ENCODE measurements around the gene GRK4.
"Not testable (repeated sequence)": the region's sequence is repeated elsewhere in the genome, so short reads cannot be mapped to it uniquely, and the experiment has no call there.

The GRK4 gene

DNA sequence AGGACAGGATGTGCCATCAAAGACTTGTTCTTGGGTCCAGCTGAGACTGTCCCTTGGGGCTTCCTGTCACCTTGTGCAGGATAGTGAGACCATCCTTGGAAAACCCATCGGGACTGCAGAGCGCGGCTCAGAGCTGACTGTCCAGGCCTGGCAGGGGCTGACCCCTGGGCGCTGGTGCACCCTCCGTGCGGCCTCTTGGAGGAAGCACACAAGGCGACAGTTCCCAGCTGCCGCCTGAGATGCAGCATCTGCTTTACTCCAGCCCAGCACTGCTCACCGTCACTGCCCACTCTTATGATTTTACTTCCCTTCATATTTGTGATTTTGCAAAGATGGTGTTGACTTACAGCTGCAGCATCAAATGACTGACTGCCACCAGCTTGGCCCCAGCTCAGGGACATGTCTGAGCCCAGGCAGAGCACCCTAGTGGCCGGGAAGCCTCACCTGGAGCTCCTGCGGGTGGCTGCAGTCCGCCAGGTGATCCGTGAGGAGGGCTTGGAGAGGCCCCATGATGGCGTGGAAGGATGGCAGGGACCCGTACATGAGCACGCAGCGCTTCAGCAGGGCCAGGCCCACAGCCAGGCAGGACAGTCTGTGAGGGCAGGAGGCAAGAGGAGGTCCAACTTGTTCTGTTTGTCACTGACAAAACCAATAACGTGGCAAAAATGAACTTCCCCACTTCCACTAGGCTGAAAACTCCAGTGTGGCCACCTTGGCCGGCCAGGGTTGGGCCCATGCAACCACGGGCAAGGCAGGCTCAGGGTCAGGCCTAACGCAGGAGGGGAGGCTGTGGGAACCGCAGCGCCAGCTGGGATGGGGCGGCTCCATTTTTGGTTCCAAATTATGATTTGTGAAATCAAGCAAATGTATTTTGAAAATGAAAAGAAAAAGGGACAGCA, 22.0 kb upstream of the GRK4 start:
- in situ Hi-C loops (cut with HindIII; ENCODE audit: low sequenced_read_pairs) = no loop called here

DNA sequence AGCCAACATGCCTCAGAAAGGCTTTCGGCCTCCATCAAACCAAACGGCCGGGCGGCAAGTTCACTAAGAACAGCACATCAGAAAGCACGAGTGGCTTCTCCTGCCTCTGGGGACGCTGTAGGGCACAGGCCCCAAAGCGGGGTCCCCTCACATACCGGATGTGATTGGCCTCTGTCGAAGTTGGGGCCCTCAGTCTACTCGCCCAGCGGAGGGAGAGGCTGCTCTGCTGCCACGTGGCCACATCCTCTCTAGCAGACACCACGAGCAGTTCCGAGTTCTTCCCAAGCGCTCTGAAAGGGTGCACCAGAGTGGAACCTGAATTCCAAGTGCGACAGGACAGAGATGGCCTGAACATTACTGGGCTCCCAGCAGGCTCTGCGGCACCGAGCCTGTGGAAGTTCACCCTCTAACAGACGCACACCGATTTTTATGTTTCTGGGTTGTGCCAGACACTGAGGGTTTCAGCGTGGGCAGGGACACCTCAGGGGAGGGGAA, 21.3 kb upstream of the GRK4 start:
- in situ Hi-C loops (cut with HindIII; ENCODE audit: low sequenced_read_pairs) = no loop called here

DNA sequence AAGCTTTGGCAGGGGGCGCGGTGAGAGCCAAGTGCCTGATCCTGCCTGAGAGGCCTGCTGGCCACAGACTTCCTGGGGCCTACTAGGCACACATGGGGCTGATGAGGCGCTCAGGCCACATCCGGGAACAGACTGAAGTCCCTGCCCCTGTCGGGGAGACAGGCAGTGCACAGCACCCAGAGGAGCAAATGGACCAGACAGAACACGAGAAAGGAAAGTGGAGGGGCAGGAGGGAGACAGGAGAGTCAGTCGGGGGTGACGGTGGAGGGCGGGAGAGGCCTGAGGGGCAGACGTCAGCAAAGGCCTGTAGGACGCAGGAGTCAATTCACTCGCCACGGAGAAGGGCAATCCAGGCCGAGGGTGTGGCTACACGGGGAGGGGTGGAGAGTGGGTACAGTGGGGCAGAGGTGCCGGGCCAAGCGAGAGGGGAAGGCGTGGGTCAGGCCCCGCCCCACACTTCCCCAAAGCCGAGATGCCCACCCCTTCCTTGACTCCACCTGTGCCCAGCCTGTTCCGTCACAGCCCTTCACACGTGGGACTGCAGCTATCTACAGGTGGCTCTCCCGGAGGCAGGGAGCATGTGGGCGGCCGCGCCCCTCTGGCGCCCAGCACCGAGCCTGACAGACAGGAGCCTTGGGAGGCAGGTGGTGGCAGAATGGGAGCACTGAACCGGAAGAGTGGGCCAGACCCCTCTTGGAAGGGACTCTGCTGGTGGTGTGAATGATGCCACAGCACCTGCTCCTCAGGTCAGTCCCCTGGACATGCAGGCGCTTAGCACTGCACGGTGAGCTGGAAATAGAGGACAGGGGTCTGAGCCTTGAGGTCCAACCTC, 20.6 kb upstream of the GRK4 start:
- in situ Hi-C loops (cut with HindIII; ENCODE audit: low sequenced_read_pairs) = no loop called here

DNA sequence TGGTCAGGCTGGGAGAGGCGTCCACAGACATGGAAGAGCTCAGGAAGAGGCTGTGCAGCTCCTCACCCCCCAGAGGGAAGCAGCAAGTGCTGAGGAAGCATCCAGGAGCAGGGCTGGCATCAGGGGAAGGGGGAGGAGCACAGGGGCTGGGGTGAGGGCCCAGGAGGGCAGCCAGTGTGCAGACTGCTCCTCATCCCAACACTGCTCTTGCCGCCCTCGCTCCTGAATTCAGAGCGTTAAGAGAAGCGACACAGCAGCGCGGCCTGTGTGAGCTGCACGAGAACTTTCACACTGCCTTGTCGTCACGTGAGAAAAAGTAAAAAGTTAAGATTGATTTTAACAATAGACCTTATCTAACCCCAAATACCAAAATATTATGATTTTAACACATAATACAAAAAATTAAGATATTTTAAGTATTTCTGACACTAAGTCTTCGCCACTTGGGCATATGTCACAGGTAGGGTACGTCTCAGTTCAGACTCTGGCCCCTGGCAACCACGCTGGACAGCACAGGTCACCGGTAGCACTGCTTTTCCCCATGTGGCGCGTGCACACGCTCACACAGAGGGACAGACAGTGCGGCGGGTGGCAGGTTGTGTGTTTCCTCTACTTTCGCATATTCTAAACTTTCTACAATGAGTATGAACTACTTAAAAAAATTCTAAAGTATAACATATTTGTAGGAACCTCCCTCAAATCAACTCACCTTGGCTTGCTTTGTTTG, 19.8 kb upstream of the GRK4 start:
- in situ Hi-C loops (cut with HindIII; ENCODE audit: low sequenced_read_pairs) = no loop called here

DNA sequence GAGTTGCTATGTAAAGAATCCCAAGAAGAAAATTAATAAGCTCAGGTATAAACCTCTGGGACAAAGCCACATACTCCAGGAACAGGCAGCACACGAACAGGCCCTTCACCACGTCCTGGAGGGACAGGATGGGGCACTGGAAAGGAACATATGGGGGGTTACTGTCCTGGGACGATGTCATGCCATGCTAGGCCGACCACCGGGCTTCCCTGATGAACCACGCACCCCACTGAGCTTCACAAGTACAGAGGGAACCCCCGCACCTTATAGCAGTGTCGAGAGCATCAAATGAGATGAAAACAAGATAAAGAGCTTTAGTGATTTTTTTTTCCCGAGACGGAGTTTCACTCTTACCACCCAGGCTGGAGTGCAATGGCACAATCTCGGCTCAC, 19.3 kb upstream of the GRK4 start:
- in situ Hi-C loops (cut with HindIII; ENCODE audit: low sequenced_read_pairs) = no loop called here

DNA sequence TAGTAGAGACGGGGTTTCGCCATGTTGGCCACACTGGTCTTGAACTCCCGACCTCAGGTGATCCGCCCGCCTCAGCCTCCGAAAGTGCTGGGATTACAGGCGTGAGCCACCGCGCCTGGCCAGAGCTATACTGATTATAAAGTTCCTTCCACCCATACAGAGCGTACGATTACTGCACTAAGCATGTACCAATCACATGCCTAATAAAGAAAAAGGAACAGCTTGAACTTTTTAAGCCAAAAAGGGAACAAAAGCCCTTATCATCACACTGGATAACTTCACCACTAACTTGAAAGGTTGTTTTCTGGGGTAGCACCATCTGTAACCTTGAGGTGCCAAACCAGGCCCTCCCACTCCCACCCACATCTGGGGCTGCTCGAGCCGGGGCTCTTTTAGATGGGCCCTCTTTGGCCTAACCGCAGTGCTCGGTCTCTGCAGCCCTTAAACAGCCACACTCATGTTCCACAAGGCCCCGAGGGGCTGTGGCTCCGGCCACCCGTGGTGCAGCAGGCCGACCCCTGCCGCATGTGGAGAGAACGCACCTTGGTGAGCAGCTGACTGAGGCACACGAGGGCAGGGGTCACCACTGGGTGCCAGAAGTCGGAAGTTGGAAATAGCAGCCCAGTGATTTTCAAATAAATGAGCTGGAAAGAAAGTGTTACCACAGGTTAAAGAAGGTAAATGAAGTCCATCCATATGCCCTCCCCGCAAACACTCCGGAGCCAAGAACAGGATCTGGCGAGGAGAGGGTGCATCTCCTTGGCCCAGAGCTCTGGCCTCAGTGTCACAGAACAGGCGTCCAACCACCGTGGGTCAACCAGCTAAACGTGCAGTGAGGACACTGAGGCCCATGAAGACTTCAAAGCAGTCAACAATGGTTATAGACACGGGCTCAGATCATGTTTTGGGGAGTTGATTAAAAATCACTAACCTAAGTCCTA, 18.5 kb upstream of the GRK4 start:
- in situ Hi-C loops (cut with HindIII; ENCODE audit: low sequenced_read_pairs) = no loop called here

DNA sequence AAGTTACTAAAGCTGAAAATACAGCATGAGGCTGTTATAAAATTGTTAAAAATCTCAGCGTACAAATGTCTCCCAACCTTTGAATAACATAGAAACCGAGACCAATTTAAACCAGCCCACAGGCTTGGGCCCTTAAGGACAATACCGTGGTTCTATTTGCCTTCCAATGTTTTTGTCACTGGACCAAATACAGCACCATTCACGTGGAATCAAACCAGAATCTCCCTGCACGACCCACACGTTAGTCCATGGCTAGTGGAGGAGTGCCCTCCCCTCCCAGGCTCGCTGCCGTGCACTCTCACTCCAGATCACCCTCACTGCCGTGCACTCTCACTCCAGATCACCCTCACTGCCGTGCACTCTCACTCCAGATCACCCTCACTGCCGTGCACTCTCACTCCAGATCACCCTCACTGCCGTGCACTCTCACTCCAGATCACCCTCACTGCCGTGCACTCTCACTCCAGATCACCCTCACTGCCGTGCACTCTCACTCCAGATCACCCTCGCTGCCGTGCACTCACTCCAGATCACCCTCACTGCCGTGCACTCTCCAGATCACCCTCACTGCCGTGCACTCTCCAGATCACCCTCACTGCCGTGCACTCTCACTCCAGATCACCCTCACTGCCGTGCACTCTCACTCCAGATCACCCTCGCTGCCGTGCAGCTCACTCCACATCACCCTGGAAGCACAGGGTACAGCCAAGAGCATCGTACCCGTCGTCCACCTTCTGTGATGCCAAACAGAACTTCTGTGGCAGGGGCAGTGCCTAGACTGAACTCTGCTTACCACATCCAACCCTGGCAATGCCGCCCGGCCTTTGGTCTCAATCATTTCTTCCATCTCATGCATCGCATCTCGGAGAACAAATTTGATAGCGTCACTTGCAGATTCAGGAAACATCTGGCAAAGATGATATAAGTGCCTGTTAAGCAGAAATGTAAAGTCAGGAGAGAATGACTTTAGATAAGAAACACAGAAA, 17.5 kb upstream of the GRK4 start:
- in situ Hi-C loops (cut with HindIII; ENCODE audit: low sequenced_read_pairs) = not testable (repeated sequence)

DNA sequence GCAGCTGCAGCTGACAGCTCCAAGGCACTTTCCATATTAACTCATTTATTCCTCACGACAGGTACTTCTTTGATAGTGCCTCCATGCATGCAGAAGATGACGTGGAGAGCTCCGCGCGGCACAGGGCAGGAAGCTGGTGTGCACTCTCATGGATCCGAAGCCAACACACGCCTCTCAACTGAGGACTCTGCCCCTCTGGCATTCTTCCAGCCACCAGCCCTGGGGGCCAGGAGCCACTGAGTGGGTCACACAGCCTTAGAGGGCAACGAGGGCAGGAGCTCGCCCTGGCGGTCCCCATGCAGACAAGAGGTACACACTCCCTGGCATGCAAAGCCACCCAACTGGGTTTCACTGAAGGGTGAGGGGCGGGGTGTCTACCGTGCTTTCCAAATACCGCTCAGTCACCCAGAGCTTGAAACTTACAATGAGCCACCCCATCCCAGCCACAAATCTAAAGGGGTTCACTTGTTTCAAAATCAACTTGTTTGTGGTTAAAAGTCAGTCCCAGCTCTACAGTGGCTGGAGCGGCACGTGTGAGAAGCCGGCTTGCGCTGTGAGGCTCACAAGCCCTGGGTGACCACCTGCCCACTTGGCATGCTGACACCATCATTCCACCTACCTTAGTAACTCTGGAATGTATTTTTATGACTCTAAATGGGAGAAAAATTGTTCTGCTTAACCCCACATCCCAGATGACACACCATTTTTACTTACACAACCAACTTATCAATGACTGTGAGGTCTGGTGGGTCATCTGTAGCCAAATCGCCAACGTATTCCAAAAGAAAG, 16.4 kb upstream of the GRK4 start:
- in situ Hi-C loops (cut with HindIII; ENCODE audit: low sequenced_read_pairs) = no loop called here

DNA sequence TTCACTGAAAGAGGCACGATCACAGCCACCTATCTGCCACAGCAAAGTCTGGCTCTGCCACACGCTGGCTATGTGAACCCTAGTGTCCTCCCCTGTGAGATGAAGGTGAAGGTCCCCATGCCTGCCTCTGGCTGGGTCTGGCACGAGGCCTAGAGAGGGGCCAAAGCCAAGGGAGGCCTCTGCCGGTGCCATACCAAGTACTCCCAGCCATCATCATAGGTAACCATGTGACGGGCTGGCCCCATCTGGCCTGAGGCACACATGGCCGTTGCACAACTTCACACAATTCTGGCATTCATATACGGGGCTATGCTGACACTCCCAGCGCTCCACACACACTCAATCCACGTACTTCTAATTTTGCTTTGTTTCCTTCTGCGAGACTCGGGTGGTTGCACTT, 15.4 kb upstream of the GRK4 start:
- in situ Hi-C loops (cut with HindIII; ENCODE audit: low sequenced_read_pairs) = no loop called here

DNA sequence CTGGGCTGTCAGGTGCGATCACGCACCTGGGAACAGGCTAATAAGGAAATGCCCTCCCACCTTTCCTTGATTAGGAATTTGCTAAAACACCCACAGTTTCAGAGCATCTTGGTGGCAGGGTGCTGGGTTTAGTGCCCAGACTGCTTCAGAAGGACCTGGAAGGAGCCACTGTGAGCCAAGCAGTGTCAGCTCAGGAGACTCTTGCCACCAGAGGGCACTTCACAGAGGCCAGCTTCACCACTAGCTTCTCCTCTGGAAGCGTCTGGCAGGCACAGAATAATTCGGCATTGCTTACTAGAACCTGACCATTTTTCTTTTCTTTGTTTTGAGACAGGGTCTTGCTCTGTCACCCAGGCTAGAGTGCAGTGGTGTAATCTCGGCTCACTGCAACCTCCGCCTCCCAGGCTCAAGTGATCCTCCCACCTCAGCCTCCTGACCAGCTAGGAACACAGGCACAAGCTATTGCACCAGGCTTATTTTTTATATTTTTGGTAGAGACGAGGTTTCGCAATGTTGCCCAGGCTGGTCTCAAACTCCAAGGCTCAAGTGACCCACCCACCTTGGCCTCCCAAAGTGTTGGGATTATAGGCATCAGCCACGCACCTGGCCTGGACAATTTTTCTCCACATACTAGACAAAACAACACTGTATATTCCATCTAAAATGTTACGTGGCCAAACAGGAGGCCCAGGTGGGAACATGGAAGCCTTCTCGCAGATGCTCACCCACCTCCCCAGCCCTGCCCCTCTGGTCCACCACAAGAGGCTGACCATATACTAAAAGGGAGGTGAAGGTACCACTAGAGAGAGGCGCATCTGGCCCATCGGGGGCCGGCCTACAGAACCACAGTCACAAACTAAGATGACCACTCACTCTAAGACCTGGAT, 14.2 kb upstream of the GRK4 start:
- in situ Hi-C loops (cut with HindIII; ENCODE audit: low sequenced_read_pairs) = no loop called here

DNA sequence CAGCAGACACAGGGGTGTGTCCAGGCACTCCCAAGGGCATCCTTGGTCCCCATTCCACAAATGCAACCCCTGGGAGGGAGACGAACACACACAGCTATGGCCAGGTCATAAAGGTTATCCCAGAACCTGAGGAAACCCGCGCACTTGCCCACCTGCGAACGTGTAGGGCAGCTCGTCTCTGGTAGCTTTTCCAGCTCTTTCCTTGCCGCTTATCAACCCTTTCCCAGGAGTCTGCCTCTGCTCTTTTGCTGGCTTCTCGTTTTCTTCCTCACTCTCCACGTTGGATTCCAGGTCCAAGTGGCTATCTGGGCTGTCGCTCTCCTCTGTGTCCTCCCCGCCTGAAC, 13.6 kb upstream of the GRK4 start:
- in situ Hi-C loops (cut with HindIII; ENCODE audit: low sequenced_read_pairs) = no loop called here

DNA sequence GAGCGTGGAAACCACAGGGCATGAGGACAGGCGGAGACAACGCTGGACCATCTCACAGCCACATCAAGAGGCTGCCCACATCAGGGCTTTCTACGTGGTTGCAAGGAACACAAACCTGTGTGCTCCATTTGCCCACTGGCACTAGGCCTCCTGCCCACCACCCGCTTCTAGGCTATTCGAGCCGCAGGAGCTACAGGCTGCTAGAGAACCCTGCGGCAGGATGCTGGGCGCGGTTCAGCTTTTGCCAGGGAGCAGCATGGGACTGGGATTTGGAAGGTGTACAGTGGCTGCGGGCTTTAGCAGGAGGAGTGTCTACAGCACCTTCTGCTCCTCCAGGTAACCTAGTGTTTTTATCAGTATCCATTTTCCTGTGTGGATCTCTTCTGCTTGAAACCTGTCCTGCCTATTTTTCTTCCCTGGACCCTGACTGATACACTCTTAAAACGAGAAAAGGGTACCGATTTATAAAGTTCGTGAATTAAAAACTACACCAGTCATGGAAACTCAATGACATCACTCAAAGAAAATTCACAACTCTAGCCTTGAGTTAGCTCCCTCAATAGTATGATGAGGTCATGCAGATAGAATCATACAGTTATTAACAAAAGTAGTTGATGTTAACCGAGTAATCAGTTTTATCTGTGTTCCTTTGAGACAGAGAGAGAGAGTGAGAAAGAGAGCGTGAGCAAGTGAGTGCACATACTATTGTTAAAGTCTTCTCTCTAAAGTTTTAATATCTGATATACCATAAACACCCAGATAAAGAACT, 13.0 kb upstream of the GRK4 start:
- in situ Hi-C loops (cut with HindIII; ENCODE audit: low sequenced_read_pairs) = no loop called here

DNA sequence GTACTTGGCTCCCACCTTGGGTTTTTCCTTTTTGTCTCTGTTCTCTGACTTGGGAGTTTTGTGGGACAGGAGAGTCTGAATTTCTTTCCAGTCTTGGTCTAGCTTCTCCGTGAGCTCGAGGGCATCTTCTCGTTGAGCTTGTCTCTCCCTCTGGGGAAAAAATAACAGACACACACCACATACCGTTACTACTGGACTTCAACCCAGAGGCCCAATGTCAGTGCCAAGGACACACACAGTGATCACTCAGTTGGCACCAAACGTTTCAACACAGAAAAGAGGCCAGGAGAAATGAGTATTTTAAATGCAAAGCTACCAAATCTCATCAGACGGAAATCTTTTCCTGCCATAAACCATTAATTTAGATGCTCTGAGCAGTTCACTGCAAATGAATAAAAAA, 9.9 kb upstream of the GRK4 start:
- in situ Hi-C loops (cut with HindIII; ENCODE audit: low sequenced_read_pairs) = no loop called here

DNA sequence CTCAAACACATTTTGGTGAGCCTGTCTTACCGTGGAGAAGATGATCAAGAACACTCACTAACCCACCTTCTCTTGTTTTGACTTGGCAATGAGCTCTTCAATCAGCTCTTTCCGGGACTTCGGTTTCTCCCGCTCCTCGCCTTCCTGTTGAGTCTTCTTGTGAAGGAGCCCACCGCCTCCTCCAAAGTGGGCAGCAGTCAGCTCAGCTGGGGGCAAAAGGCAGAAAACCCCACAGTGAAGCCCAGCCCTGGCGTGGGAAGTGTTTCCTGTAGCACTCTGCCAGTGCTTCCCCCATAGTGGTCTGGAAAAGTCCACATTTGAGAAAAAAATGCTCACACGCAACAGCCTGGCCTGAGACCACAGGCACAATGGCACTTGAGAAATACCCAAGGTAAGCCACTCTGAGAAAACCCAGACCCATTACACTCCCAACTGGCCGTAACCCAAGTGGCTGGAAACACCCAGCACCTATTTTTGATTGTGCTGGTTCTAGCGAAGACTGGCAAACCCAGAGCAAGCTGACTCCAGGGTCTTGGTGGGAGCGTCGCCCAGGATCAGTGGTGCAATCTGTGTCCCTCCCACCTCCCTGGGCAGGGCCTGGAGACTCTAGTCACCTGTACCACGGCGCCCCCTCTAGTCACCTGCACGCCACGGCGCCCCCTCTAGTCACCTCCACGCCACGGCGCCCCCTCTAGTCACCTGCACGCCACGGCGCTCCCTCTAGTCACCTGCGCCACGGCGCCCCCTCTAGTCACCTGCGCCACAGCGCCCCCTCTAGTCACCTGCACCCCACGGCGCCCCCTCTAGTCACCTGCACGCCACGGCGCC, 8.8 kb upstream of the GRK4 start:
- in situ Hi-C loops (cut with HindIII; ENCODE audit: low sequenced_read_pairs) = no loop called here

DNA sequence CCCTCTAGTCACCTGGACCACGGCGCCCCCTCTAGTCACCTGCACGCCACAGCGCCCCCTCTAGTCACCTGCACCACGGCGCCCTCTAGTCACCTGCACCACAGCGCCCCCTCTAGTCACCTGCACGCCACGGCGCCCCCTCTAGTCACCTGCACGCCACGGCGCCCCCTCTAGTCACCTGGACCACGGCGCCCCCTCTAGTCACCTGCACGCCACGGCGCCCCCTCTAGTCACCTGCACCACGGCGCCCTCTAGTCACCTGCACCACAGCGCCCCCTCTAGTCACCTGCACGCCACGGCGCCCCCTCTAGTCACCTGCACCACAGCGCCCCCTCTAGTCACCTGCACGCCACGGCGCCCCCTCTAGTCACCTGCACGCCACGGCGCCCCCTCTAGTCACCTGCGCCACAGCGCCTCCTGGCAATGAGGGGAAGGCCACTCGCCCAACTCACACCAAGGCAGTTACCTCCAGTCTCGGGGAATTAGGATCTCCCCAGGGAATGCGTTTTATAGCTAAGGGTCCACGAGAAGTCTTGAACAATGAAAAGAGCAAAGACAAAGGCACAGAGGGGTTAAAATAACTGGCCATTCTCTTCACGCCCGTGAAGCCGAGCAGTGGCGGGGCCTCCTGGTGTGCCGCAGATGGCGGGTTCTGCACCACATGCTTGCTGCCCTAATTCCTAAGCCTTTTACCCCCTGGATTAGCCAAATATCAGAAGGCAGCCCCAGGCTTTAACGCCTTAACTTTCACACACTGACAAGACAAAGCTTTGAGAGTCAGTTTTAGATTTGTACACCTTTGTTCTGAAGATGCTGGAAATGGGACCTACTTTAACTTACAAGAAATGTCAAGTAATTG, 8.0 kb upstream of the GRK4 start:
- in situ Hi-C loops (cut with HindIII; ENCODE audit: low sequenced_read_pairs) = not testable (repeated sequence)

All from DLD1 (cell line).